SK-N-SH treated with all-trans-retinoic acid at 6 μM for 48 hours (cell line): ENCODE measurements around the gene TMEM53.

Source experiments
- ATAC-seq: fragments of 200-7000 bp; cut with Tn5 transposase; 3 replicates; pipeline ENCODE4 v1.9.1; 2020; ENCODE audit warnings: mild to moderate bottlenecking, moderate library complexity
- ARNTL ChIP-seq: fragments of 450-650 bp; formaldehyde crosslinking; IDR thresholded peaks from 2 replicates; pipeline ENCODE4 v1.5.0; 2020; ENCODE audit warnings: low read depth, mild to moderate bottlenecking, moderate library complexity, borderline replicate concordance
- BACH2 ChIP-seq: fragments of 250-450 bp; sonication (Bioruptor Pico); IDR thresholded peaks from 2 replicates; pipeline ENCODE4 v1.9.0; 2021; ENCODE audit warnings: mild to moderate bottlenecking, borderline replicate concordance
- CREB5 ChIP-seq: fragments of 250-450 bp; sonication (Bioruptor Pico); IDR thresholded peaks from 2 replicates; pipeline ENCODE4 v1.5.1; 2020; ENCODE audit warnings: low read depth, mild to moderate bottlenecking, moderate library complexity
- CSDC2 ChIP-seq: fragments of 250-450 bp; sonication (Bioruptor Pico); IDR thresholded peaks from 2 replicates; pipeline ENCODE4 v1.5.0; 2020; ENCODE audit warnings: mild to moderate bottlenecking, moderate library complexity
- CSRNP3 ChIP-seq: fragments of 250-450 bp; sonication (Bioruptor Pico); IDR thresholded peaks from 2 replicates; pipeline ENCODE4 v1.5.1; 2021; ENCODE audit warnings: mild to moderate bottlenecking, moderate library complexity
- OSR1 ChIP-seq: fragments of 250-450 bp; sonication (Bioruptor Pico); IDR thresholded peaks from 2 replicates; pipeline ENCODE4 v1.8.0; 2022; ENCODE audit warnings: moderate library complexity, mild to moderate bottlenecking, inconsistent platforms
- PATZ1 ChIP-seq: fragments of 250-450 bp; sonication (Bioruptor Pico); IDR thresholded peaks from 2 replicates; pipeline ENCODE4 v1.8.0; 2020; ENCODE audit warnings: mild to moderate bottlenecking, moderate library complexity, borderline replicate concordance
- POU6F1 ChIP-seq: fragments of 250-450 bp; sonication (Bioruptor Pico); IDR thresholded peaks from 2 replicates; pipeline ENCODE4 v1.8.0; 2021; ENCODE audit warnings: low read depth, mild to moderate bottlenecking, moderate library complexity, borderline replicate concordance
- SNAI2 ChIP-seq: fragments of 250-450 bp; sonication (Bioruptor Pico); IDR thresholded peaks from 2 replicates; pipeline ENCODE4 v1.5.0; 2020; ENCODE audit warnings: mild to moderate bottlenecking, moderate library complexity
- TCF4 ChIP-seq: fragments of 250-450 bp; sonication (Bioruptor Pico); IDR thresholded peaks from 2 replicates; pipeline ENCODE4 v1.8.0; 2021; ENCODE audit warnings: mild to moderate bottlenecking, moderate library complexity, borderline replicate concordance
- TOX ChIP-seq: fragments of 250-450 bp; sonication (Bioruptor Pico); IDR thresholded peaks from 2 replicates; pipeline ENCODE4 v1.8.0; 2021; ENCODE audit warnings: mild to moderate bottlenecking, moderate library complexity, borderline replicate concordance
- TSHZ2 ChIP-seq: fragments of 250-450 bp; sonication (Bioruptor Pico); IDR thresholded peaks from 2 replicates; pipeline ENCODE4 v1.5.0; 2020; ENCODE audit warnings: mild to moderate bottlenecking, moderate library complexity
- ZFP30 ChIP-seq: fragments of 450-650 bp; formaldehyde crosslinking; IDR thresholded peaks from 2 replicates; pipeline ENCODE4 v1.5.0; 2022; ENCODE audit warnings: mild to moderate bottlenecking, moderate library complexity
- ZNF565 ChIP-seq: fragments of 450-650 bp; formaldehyde crosslinking; conservative IDR thresholded peaks from 2 replicates; pipeline ENCODE4 v1.5.0; 2020; ENCODE audit warnings: low read depth, mild to moderate bottlenecking, moderate library complexity

Gene TMEM53

GRCh38 chr1:44606701-44607281, 67.5 kb downstream of the TMEM53 start (continued):
- TF ChIP-seq TSHZ2 (CRISPR knock-in tag) (no peak), TOX (CRISPR knock-in tag) (no peak), BACH2 (no peak), TCF4 (no peak)

GRCh38 chr1:44605914-44606615, 68.2 kb downstream of the TMEM53 start:
- ATAC-seq = peak; percentile 17; the same call in 2 of the 3 replicates
- no peak for TF ChIP-seq TSHZ2 (CRISPR knock-in tag)
- TF ChIP-seq POU6F1 = no peak
- TF ChIP-seq CSDC2 (CRISPR knock-in tag) = no peak
- TF ChIP-seq CSRNP3 (CRISPR knock-in tag) = no peak
- TF ChIP-seq OSR1 (CRISPR knock-in tag) = no peak
- TF ChIP-seq SNAI2 (CRISPR knock-in tag) = no peak
- no peak for TF ChIP-seq ARNTL (CRISPR knock-in tag)
- TF ChIP-seq CREB5 (CRISPR knock-in tag) = no peak
- TF ChIP-seq BACH2 = no peak

GRCh38 chr1:44604157-44604955, 69.9 kb downstream of the TMEM53 start:
- ATAC-seq = peak; percentile 35; the same call in 1 of the 3 replicates
- no peak for TF ChIP-seq TSHZ2 (CRISPR knock-in tag)
- TF ChIP-seq ZFP30 (CRISPR knock-in tag) = no peak
- no peak for TF ChIP-seq ZNF565 (CRISPR knock-in tag)
- TF ChIP-seq POU6F1 = no peak
- no peak for TF ChIP-seq PATZ1 (CRISPR knock-in tag)
